Liver (tissue), 3 donors: Measurements from ENCODE around the gene RPL10.

Experiments used
- EGR1 ChIP-seq, 2 donors: IDR thresholded peaks; 2 replicates each; pipeline ENCODE4 v1.6.1; 2016 to 2018; ENCODE audit warnings: antibody characterized with exemption in 2 of 2, low read depth in 2 of 2
- FOXA2 ChIP-seq: IDR thresholded peaks from 2 replicates; pipeline ENCODE4 v1.6.1; 2016; ENCODE audit warnings: antibody characterized with exemption
- GABPA ChIP-seq, 2 donors: IDR thresholded peaks in 1 of 2; conservative IDR thresholded peaks in 1 of 2; 2 replicates each; pipeline ENCODE4 v1.6.1; 2016; ENCODE audit warnings: antibody characterized with exemption in 2 of 2, mild to moderate bottlenecking in 1 of 2, moderate library complexity in 1 of 2
- HNF4A ChIP-seq, 2 donors: conservative IDR thresholded peaks; 2 replicates each; pipeline ENCODE4 v1.6.1; 2016; ENCODE audit warnings: antibody characterized with exemption in 2 of 2, mild to moderate bottlenecking in 2 of 2
- JUND ChIP-seq, 2 donors: IDR thresholded peaks; 2 replicates each; pipeline ENCODE4 v1.6.1; 2016; ENCODE audit warnings: antibody characterized with exemption in 2 of 2
- MAX ChIP-seq: IDR thresholded peaks from 2 replicates; pipeline ENCODE4 v1.6.1; 2016; ENCODE audit warnings: antibody characterized with exemption
- RAD21 ChIP-seq, 2 donors: IDR thresholded peaks; 2 replicates each; pipeline ENCODE4 v1.6.1; 2016; ENCODE audit warnings: antibody characterized with exemption in 2 of 2, mild to moderate bottlenecking in 2 of 2
- RXRA ChIP-seq, 2 donors: IDR thresholded peaks; 2 replicates each; pipeline ENCODE4 v1.6.1; 2017 to 2018; ENCODE audit warnings: antibody characterized with exemption in 2 of 2, mild to moderate bottlenecking in 1 of 2
- SP1 ChIP-seq: IDR thresholded peaks from 2 replicates; pipeline ENCODE4 v1.6.1; 2018; ENCODE audit warnings: antibody characterized with exemption, mild to moderate bottlenecking
- TAF1 ChIP-seq: conservative IDR thresholded peaks from 2 replicates; pipeline ENCODE4 v1.6.1; 2016; ENCODE audit warnings: antibody characterized with exemption, mild to moderate bottlenecking
- TF ChIP-seq, protein P1 (sequence below): fragments of 150-350 bp; IDR thresholded peaks from 2 replicates; pipeline ENCODE4 v1.5.1; 2017; ENCODE audit warnings: improper control_type of control experiment, low read depth, low read length; ENCODE audit not compliant: missing input control
- TF ChIP-seq, protein P2 (sequence below): IDR thresholded peaks from 2 replicates; pipeline ENCODE4 v1.6.1; 2016; ENCODE audit warnings: antibody characterized with exemption, mild to moderate bottlenecking
- TF ChIP-seq, protein P3 (sequence below): IDR thresholded peaks from 2 replicates; pipeline ENCODE4 v1.6.1; 2016; ENCODE audit warnings: antibody characterized with exemption
- donor health status: healthy.
- donor health status: healthy.

DNA sequence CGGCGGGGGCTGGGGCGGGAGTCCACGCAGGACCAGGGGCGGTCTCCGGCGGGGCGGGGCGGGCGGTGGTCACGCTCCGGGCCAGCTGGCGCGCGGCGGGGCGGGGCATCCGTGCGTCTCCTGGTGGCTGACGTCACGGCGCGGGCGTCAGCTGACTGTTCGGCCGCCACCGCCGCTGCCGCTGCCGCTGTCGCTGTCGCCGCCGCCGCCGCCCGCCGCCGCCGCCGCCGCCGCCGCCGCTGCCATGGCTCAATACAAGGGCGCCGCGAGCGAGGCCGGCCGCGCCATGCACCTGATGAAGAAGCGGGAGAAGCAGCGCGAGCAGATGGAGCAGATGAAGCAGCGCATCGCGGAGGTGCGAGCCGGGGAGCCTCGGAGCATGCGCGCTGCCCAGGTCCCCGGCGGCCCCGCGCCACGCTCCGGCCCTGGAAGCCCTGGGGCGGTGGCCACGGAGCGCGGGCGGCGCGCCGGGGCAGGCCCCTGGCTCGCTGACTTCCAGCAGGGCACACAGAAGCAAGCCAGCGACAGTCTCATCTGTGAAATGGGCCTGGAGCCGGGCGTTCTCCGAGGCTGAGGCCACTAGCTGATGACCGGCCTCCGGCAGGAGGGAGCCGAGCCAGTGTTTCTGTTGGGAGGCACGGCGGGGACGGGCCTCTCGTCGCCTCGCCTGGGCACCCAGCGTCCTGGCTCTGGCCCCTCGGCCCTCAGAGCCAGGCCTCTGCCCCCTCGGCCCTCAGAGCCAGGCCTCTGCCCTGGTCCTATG is 46.0 kb downstream of the RPL10 start, which contains the start of gene FAM50A:
- TF ChIP-seq, protein P1, sequence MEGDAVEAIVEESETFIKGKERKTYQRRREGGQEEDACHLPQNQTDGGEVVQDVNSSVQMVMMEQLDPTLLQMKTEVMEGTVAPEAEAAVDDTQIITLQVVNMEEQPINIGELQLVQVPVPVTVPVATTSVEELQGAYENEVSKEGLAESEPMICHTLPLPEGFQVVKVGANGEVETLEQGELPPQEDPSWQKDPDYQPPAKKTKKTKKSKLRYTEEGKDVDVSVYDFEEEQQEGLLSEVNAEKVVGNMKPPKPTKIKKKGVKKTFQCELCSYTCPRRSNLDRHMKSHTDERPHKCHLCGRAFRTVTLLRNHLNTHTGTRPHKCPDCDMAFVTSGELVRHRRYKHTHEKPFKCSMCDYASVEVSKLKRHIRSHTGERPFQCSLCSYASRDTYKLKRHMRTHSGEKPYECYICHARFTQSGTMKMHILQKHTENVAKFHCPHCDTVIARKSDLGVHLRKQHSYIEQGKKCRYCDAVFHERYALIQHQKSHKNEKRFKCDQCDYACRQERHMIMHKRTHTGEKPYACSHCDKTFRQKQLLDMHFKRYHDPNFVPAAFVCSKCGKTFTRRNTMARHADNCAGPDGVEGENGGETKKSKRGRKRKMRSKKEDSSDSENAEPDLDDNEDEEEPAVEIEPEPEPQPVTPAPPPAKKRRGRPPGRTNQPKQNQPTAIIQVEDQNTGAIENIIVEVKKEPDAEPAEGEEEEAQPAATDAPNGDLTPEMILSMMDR: no peak
- no peak for TF ChIP-seq GABPA (IDR thresholded peaks at IDR 0.05 in 1 of 2, conservative IDR thresholded peaks at IDR 0.05 in 1 of 2)
- no peak for TF ChIP-seq HNF4A (conservative IDR thresholded peaks at IDR 0.05)
- no peak for TF ChIP-seq RAD21 (IDR thresholded peaks at IDR 0.05)
- TF ChIP-seq SP1: no peak
- TF ChIP-seq, protein P2, sequence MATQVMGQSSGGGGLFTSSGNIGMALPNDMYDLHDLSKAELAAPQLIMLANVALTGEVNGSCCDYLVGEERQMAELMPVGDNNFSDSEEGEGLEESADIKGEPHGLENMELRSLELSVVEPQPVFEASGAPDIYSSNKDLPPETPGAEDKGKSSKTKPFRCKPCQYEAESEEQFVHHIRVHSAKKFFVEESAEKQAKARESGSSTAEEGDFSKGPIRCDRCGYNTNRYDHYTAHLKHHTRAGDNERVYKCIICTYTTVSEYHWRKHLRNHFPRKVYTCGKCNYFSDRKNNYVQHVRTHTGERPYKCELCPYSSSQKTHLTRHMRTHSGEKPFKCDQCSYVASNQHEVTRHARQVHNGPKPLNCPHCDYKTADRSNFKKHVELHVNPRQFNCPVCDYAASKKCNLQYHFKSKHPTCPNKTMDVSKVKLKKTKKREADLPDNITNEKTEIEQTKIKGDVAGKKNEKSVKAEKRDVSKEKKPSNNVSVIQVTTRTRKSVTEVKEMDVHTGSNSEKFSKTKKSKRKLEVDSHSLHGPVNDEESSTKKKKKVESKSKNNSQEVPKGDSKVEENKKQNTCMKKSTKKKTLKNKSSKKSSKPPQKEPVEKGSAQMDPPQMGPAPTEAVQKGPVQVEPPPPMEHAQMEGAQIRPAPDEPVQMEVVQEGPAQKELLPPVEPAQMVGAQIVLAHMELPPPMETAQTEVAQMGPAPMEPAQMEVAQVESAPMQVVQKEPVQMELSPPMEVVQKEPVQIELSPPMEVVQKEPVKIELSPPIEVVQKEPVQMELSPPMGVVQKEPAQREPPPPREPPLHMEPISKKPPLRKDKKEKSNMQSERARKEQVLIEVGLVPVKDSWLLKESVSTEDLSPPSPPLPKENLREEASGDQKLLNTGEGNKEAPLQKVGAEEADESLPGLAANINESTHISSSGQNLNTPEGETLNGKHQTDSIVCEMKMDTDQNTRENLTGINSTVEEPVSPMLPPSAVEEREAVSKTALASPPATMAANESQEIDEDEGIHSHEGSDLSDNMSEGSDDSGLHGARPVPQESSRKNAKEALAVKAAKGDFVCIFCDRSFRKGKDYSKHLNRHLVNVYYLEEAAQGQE: no peak
- TF ChIP-seq RXRA (IDR thresholded peaks at IDR 0.05): no peak
- TF ChIP-seq MAX: no peak
- TF ChIP-seq, protein P3, sequence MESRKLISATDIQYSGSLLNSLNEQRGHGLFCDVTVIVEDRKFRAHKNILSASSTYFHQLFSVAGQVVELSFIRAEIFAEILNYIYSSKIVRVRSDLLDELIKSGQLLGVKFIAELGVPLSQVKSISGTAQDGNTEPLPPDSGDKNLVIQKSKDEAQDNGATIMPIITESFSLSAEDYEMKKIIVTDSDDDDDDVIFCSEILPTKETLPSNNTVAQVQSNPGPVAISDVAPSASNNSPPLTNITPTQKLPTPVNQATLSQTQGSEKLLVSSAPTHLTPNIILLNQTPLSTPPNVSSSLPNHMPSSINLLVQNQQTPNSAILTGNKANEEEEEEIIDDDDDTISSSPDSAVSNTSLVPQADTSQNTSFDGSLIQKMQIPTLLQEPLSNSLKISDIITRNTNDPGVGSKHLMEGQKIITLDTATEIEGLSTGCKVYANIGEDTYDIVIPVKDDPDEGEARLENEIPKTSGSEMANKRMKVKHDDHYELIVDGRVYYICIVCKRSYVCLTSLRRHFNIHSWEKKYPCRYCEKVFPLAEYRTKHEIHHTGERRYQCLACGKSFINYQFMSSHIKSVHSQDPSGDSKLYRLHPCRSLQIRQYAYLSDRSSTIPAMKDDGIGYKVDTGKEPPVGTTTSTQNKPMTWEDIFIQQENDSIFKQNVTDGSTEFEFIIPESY: no peak
- no peak for TF ChIP-seq EGR1 (IDR thresholded peaks at IDR 0.05; ENCODE audit: low read depth in 2 of 2)
- TF ChIP-seq TAF1: no peak
- no peak for TF ChIP-seq FOXA2
- no peak for TF ChIP-seq JUND (IDR thresholded peaks at IDR 0.05)
